Progenitor cell of endocrine pancreas (in vitro differentiated cells): ENCODE measurements around the gene FFAR3. TPM values are rescaled to one million over a fixed set of nuclear protein-coding genes. Genes with fewer than 3 reads are reported as not detected.
A peak's percentile ranks its signal among the peaks of the same experiment; 100 is the strongest.

Source experiments
- DNase-seq: peaks from one replicate; pipeline ENCODE4 v3.0.0; 2021; ENCODE audit warnings: low spot score; ENCODE audit not compliant: unreplicated experiment
- H3K27ac Mint-ChIP-seq: 2 replicates; pipeline ENCODE4 v1.8.0; 2021; ENCODE audit warnings: mild to moderate bottlenecking, moderate library complexity, mixed read lengths
- H3K27me3 Mint-ChIP-seq: 2 replicates; pipeline ENCODE4 v1.8.0; 2021; ENCODE audit warnings: mixed read lengths
- H3K36me3 Mint-ChIP-seq: 2 replicates; pipeline ENCODE4 v1.8.0; 2022; ENCODE audit warnings: mixed read lengths; ENCODE audit not compliant: insufficient read depth
- H3K4me1 Mint-ChIP-seq: 2 replicates; pipeline ENCODE4 v1.8.0; 2021; ENCODE audit warnings: low read depth, mixed read lengths
- H3K4me3 Mint-ChIP-seq: 2 replicates; pipeline ENCODE4 v1.8.0; 2021; ENCODE audit warnings: low read depth, mild to moderate bottlenecking, moderate library complexity, mixed read lengths
- H3K9me3 Mint-ChIP-seq: 2 replicates; pipeline ENCODE4 v1.8.0; 2021; ENCODE audit warnings: low read depth, mixed read lengths
- CTCF ChIP-seq: fragments of 200-600 bp; sonication (generic); IDR thresholded peaks from one replicate; pipeline ENCODE4 v1.5.0; 2021; ENCODE audit warnings: antibody characterized with exemption, mild to moderate bottlenecking; ENCODE audit not compliant: unreplicated experiment
- total RNA-seq: library from RNA; stranded (reverse); gene quantifications from 2 replicates; pipeline ENCODE4 v1.2.1, GENCODE V29; 2021

Gene FFAR3
- total RNA-seq, 1 donor from 2014 or later, result not detected

GRCh38 chr19:35379992-35380391 is 21.7 kb downstream of the FFAR3 start:
- peaks cover 2% of the 10 kb centered on the region for H3K36me3 Mint-ChIP-seq
- no peak for DNase-seq
- H3K4me3 Mint-ChIP-seq, result no peak overlapping the region
- no peaks in the 10 kb centered on the region for H3K27me3 Mint-ChIP-seq
- TF ChIP-seq CTCF, result no peak
- peaks cover 14% of the 10 kb centered on the region for H3K4me1 Mint-ChIP-seq
- H3K27ac Mint-ChIP-seq, result peak overlapping the region; percentile 67
- H3K9me3 Mint-ChIP-seq, result peaks cover 3% of the 10 kb centered on the region

GRCh38 chr19:35380450-35381124 is 22.3 kb downstream of the FFAR3 start:
- Mint-ChIP-seq H3K4me3 (no peak overlapping the region), H3K4me1 (peaks cover 14% of the 10 kb centered on the region), H3K9me3 (peaks cover 3% of the 10 kb centered on the region), H3K27ac (peak overlapping the region; percentile 67), H3K36me3 (peaks cover 2% of the 10 kb centered on the region), H3K27me3 (no peaks in the 10 kb centered on the region)
- DNase-seq, result no peak
- TF ChIP-seq CTCF, result no peak

GRCh38 chr19:35381318-35381717 is 23.1 kb downstream of the FFAR3 start:
- no peak for DNase-seq
- Mint-ChIP-seq H3K4me3 (no peak overlapping the region), H3K9me3 (peaks cover 3% of the 10 kb centered on the region), H3K27me3 (no peaks in the 10 kb centered on the region), H3K4me1 (peaks cover 14% of the 10 kb centered on the region), H3K27ac (no peak overlapping the region), H3K36me3 (peaks cover 2% of the 10 kb centered on the region)
- TF ChIP-seq CTCF, result no peak

GRCh38 chr19:35381926-35382325 is 23.7 kb downstream of the FFAR3 start:
- Mint-ChIP-seq H3K9me3 (peaks cover 8% of the 10 kb centered on the region), H3K27ac (no peak overlapping the region), H3K36me3 (peaks cover 4% of the 10 kb centered on the region), H3K4me3 (no peak overlapping the region), H3K4me1 (peaks cover 14% of the 10 kb centered on the region), H3K27me3 (no peaks in the 10 kb centered on the region)
- no peak for TF ChIP-seq CTCF
- no peak for DNase-seq

DNA sequence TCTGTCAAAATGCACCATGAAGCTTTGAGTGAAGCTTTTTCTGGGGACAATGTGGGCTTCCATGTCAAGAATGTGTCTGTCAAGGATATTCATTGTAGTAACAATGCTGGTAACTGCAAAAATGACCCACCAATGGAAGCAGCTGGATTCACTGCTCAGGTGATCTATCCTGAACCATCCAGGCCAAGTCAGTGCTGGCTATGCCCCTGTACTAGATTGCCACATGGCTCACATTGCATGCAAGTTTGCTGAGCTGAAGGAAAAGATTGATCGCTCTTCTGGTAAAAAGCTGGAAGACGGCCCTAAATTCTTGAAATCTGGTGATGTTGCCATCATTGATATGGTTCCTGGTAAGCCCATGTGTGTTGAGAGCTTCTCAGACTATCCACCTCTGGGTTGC is 25.3 kb downstream of the FFAR3 start:
- Mint-ChIP-seq H3K36me3 (peaks cover 4% of the 10 kb centered on the region), H3K4me3 (no peak overlapping the region), H3K27me3 (no peaks in the 10 kb centered on the region), H3K4me1 (peaks cover 14% of the 10 kb centered on the region), H3K9me3 (peaks cover 12% of the 10 kb centered on the region), H3K27ac (no peak overlapping the region)
- no peak for DNase-seq
- TF ChIP-seq CTCF, result no peak
